HepG2 (cell line): ENCODE data around the gene COBLL1. TPM values are rescaled to one million over a fixed set of nuclear protein-coding genes. Genes with fewer than 3 reads are reported as not detected.

ENCODE experiments used
- ETV5 ChIP-seq: IDR thresholded peaks from 2 replicates; pipeline ENCODE4 v1.6.1; 2018; ENCODE audit warnings: missing biosample characterization, missing genetic modification reagents, inconsistent platforms, borderline replicate concordance
- IRF1 ChIP-seq: sonication (generic); formaldehyde crosslinking; IDR thresholded peaks from 2 replicates; pipeline ENCODE4 v1.4.0; 2020; ENCODE audit warnings: low read depth, mild to moderate bottlenecking, missing genetic modification reagents
- MED13 ChIP-seq: sonication (generic); formaldehyde crosslinking; IDR thresholded peaks from 2 replicates; pipeline ENCODE4 v1.5.0; 2020; ENCODE audit warnings: missing genetic modification reagents
- NFIB ChIP-seq: sonication (generic); formaldehyde crosslinking; IDR thresholded peaks from 2 replicates; pipeline ENCODE4 v1.9.0; 2021; ENCODE audit warnings: missing genetic modification reagents, mild to moderate bottlenecking, borderline replicate concordance
- NFKB2 ChIP-seq: sonication (generic); formaldehyde crosslinking; IDR thresholded peaks from 2 replicates; pipeline ENCODE4 v1.4.0; 2020; ENCODE audit warnings: missing genetic modification reagents, borderline replicate concordance
- POGK ChIP-seq: sonication (generic); formaldehyde crosslinking; conservative IDR thresholded peaks from 2 replicates; pipeline ENCODE4 v1.8.0; 2022; ENCODE audit warnings: mild to moderate bottlenecking, moderate library complexity, missing genetic modification reagents
- RARA ChIP-seq: IDR thresholded peaks from 2 replicates; pipeline ENCODE4 v1.6.1; 2016; ENCODE audit warnings: missing genetic modification reagents, missing compliant biosample characterization
- SAFB2 ChIP-seq: sonication (generic); formaldehyde crosslinking; IDR thresholded peaks from 2 replicates; pipeline ENCODE4 v1.5.1; 2020; ENCODE audit warnings: missing genetic modification reagents, low read depth, mild to moderate bottlenecking, borderline replicate concordance
- TEF ChIP-seq: sonication (generic); formaldehyde crosslinking; IDR thresholded peaks from 2 replicates; pipeline ENCODE4 v1.5.0; 2020; ENCODE audit warnings: missing genetic modification reagents
- THAP9 ChIP-seq: sonication (generic); formaldehyde crosslinking; IDR thresholded peaks from 2 replicates; pipeline ENCODE4; 2020; ENCODE audit warnings: missing genetic modification reagents, mild to moderate bottlenecking, borderline replicate concordance
- TOE1 ChIP-seq: sonication (generic); formaldehyde crosslinking; IDR thresholded peaks from 2 replicates; pipeline ENCODE4 v1.4.0; 2020; ENCODE audit warnings: mild to moderate bottlenecking, missing genetic modification reagents
- ZNF274 ChIP-seq: sonication (generic); formaldehyde crosslinking; IDR thresholded peaks from 2 replicates; pipeline ENCODE4 v1.5.1; 2020; ENCODE audit warnings: mild to moderate bottlenecking, missing genetic modification reagents
- ZNF451 ChIP-seq: sonication (generic); formaldehyde crosslinking; IDR thresholded peaks from 2 replicates; pipeline ENCODE4 v1.5.0; 2020; ENCODE audit warnings: mild to moderate bottlenecking, missing genetic modification reagents
- ZNF615 ChIP-seq: sonication (generic); formaldehyde crosslinking; IDR thresholded peaks from 2 replicates; pipeline ENCODE4 v1.5.0; 2020; ENCODE audit warnings: mild to moderate bottlenecking, missing genetic modification reagents, borderline replicate concordance
- ZNF775 ChIP-seq: sonication (generic); formaldehyde crosslinking; IDR thresholded peaks from 2 replicates; pipeline ENCODE4 v1.4.0; 2020; ENCODE audit warnings: missing genetic modification reagents, mild to moderate bottlenecking, moderate library complexity, borderline replicate concordance
- polyA plus RNA-seq, 8 experiments: library from polyadenylated mRNA; depleted of rRNA in 3 of 8; stranded (reverse) in 7 of 8; unstranded in 1 of 8; fragments of >200 nt; fragmentation: Illumina TruSeq in 4 of 8; extraction: Trizol in 4 of 8; gene quantifications; 2 replicates each; pipeline versions ENCODE4 v1.2.1 to v1.2.3, GENCODE V29; 2011 to 2016; ENCODE audit warnings: low read depth in 4 of 8, missing spikeins in 1 of 8, mixed read lengths in 1 of 8; ENCODE audit not compliant: insufficient read depth in 1 of 8
- total RNA-seq, 5 experiments: library from RNA; depleted of rRNA; stranded (reverse); fragments of >200 nt; fragmentation: Illumina TruSeq; extraction: Trizol; gene quantifications; 2 replicates each; pipeline ENCODE4 v1.2.3, GENCODE V29; 2016; ENCODE audit warnings: low read depth in 1 of 5

Gene COBLL1
- total and polyA plus RNA-seq, 2 of the 13 experiments (the other 11 are each of a cell fraction or from before 2014, with no cell fraction given): 32.6 to 86.8 TPM

- TF ChIP-seq NFIB (CRISPR knock-in tag): no peak
- TF ChIP-seq NFKB2: peak; percentile 96; the same call in 1 of the 2 replicates
- TF ChIP-seq ZNF615: 0 out of 2 replicates have a peak, but pooled peaks have one; percentile 6
- TF ChIP-seq MED13: peak; percentile 97
- TF ChIP-seq SAFB2 (CRISPR knock-in tag): no peak
- peak; percentile 80; the same call in 1 of the 2 replicates for TF ChIP-seq ZNF274
- TF ChIP-seq TOE1 (CRISPR knock-in tag): peak; percentile 85; the same call in 1 of the 2 replicates
- TF ChIP-seq IRF1 (CRISPR knock-in tag): 0 out of 2 replicates have a peak, but pooled peaks have one; percentile 58
- TF ChIP-seq ETV5: peak; percentile 66
- peak; percentile 66 for TF ChIP-seq RARA (CRISPR knock-in tag)
- TF ChIP-seq TEF (CRISPR knock-in tag): no peak; the same call in 1 of the 2 replicates
- TF ChIP-seq ZNF775: peak; percentile 40; the same call in 1 of the 2 replicates
- peak; percentile 65 for TF ChIP-seq ZNF451 (CRISPR knock-in tag)
- TF ChIP-seq THAP9 (CRISPR knock-in tag): peak; percentile 79; the same call in 1 of the 2 replicates
- peak; percentile 82 for TF ChIP-seq POGK (CRISPR knock-in tag)
Observed at GRCh38 chr2:164841719-164842623, at the start of gene COBLL1 (continued).
